ENCODE measurements around the gene OPTN. TPM values are rescaled to one million over a fixed set of nuclear protein-coding genes. Genes with fewer than 3 reads are reported as not detected.

OPTN gene
- total and polyA plus RNA-seq, 2 experiments from 2014 or later = 48.7 to 79.4 TPM

- WGBS (ENCODE audit: low lambda C conversion rate, missing lambda C conversion rate) = 68% methylated on average over 7 of the region's 7 CpGs
- DNase-seq (ENCODE audit: low spot score) = no peak
- no peaks in the 10 kb centered on the region for H3K36me3 ChIP-seq (replicated peaks; ENCODE audit: insufficient read depth, low read depth)
- H3K9me2 ChIP-seq (replicated peaks; ENCODE audit: insufficient read depth) = no peaks in the 10 kb centered on the region
- no peak overlapping the region for H3K4me3 ChIP-seq
- H3K79me2 ChIP-seq = no peaks in the 10 kb centered on the region
- H3K4me1 ChIP-seq (ENCODE audit: insufficient read depth) = no peaks in the 10 kb centered on the region
- no peak overlapping the region for H3K4me2 ChIP-seq
- H3K27ac ChIP-seq = no peak overlapping the region
- H3K27me3 ChIP-seq = no peaks in the 10 kb centered on the region
- TF ChIP-seq, protein P1, sequence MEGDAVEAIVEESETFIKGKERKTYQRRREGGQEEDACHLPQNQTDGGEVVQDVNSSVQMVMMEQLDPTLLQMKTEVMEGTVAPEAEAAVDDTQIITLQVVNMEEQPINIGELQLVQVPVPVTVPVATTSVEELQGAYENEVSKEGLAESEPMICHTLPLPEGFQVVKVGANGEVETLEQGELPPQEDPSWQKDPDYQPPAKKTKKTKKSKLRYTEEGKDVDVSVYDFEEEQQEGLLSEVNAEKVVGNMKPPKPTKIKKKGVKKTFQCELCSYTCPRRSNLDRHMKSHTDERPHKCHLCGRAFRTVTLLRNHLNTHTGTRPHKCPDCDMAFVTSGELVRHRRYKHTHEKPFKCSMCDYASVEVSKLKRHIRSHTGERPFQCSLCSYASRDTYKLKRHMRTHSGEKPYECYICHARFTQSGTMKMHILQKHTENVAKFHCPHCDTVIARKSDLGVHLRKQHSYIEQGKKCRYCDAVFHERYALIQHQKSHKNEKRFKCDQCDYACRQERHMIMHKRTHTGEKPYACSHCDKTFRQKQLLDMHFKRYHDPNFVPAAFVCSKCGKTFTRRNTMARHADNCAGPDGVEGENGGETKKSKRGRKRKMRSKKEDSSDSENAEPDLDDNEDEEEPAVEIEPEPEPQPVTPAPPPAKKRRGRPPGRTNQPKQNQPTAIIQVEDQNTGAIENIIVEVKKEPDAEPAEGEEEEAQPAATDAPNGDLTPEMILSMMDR (IDR thresholded peaks at IDR 0.05; ENCODE audit: poor library complexity) = no peak
- TF ChIP-seq EZH2phosphoT487 (IDR thresholded peaks at IDR 0.05; ENCODE audit: low read depth, severe bottlenecking, unreplicated experiment) (no peak), EZH2 (IDR thresholded peaks at IDR 0.05; ENCODE audit: borderline replicate concordance) (no peak)
- no peaks in the 10 kb centered on the region for H4K20me1 ChIP-seq (ENCODE audit: insufficient read depth, poor library complexity, severe bottlenecking)
- no peaks in the 10 kb centered on the region for H3K9me3 ChIP-seq (ENCODE audit: low read depth)
- H2AFZ ChIP-seq = no peak overlapping the region
Measured at GRCh38 chr10:13139150-13139549, 39.2 kb downstream of the OPTN start.

- Histone ChIP-seq H3K27me3 (no peaks in the 10 kb centered on the region), H3K27ac (no peak overlapping the region), H3K4me3 (no peak overlapping the region), H2AFZ (no peak overlapping the region), H3K9me2 (replicated peaks; ENCODE audit: insufficient read depth) (no peaks in the 10 kb centered on the region), H3K79me2 (no peaks in the 10 kb centered on the region), H3K4me1 (ENCODE audit: insufficient read depth) (no peaks in the 10 kb centered on the region), H3K9me3 (ENCODE audit: low read depth) (no peaks in the 10 kb centered on the region), H3K36me3 (replicated peaks; ENCODE audit: insufficient read depth, low read depth) (no peaks in the 10 kb centered on the region), H3K4me2 (no peak overlapping the region), H4K20me1 (ENCODE audit: insufficient read depth, poor library complexity, severe bottlenecking) (no peaks in the 10 kb centered on the region)
- no peak for DNase-seq (ENCODE audit: low spot score)
- 96% methylated on average over 2 of the region's 2 CpGs for whole genome bisulfite sequencing (ENCODE audit: low lambda C conversion rate, missing lambda C conversion rate)
- TF ChIP-seq, protein P1 (IDR thresholded peaks at IDR 0.05; ENCODE audit: poor library complexity) = no peak
- TF ChIP-seq EZH2phosphoT487 (IDR thresholded peaks at IDR 0.05; ENCODE audit: low read depth, severe bottlenecking, unreplicated experiment) (no peak), EZH2 (IDR thresholded peaks at IDR 0.05; ENCODE audit: borderline replicate concordance) (no peak)
Measured at GRCh38 chr10:13139676-13140075, 39.7 kb downstream of the OPTN start.

GRCh38 chr10:13140627-13141190 is 40.7 kb downstream of the OPTN start:
- no peak overlapping the region for H3K27ac ChIP-seq
- no peak for DNase-seq (ENCODE audit: low spot score)
- no peak overlapping the region for H3K4me3 ChIP-seq
- H3K4me2 ChIP-seq = no peak overlapping the region
- H4K20me1 ChIP-seq (ENCODE audit: insufficient read depth, poor library complexity, severe bottlenecking) = no peaks in the 10 kb centered on the region
- no peak overlapping the region for H2AFZ ChIP-seq
- H3K9me3 ChIP-seq (ENCODE audit: low read depth) = no peaks in the 10 kb centered on the region
- no peaks in the 10 kb centered on the region for H3K36me3 ChIP-seq (replicated peaks; ENCODE audit: insufficient read depth, low read depth)
- TF ChIP-seq EZH2phosphoT487 (IDR thresholded peaks at IDR 0.05; ENCODE audit: low read depth, severe bottlenecking, unreplicated experiment) (no peak), EZH2 (IDR thresholded peaks at IDR 0.05; ENCODE audit: borderline replicate concordance) (no peak)
- TF ChIP-seq, protein P1 (IDR thresholded peaks at IDR 0.05; ENCODE audit: poor library complexity) = no peak
- H3K79me2 ChIP-seq = no peaks in the 10 kb centered on the region
- WGBS (ENCODE audit: low lambda C conversion rate, missing lambda C conversion rate) = 70% methylated on average over 4 of the region's 4 CpGs
- no peaks in the 10 kb centered on the region for H3K27me3 ChIP-seq
- no peaks in the 10 kb centered on the region for H3K9me2 ChIP-seq (replicated peaks; ENCODE audit: insufficient read depth)
- H3K4me1 ChIP-seq (ENCODE audit: insufficient read depth) = no peaks in the 10 kb centered on the region

All from hepatocyte (in vitro differentiated cells).